Right lobe of liver (tissue), 6 donors: ENCODE measurements around the gene SEC14L5. TPM values are rescaled to one million over a fixed set of nuclear protein-coding genes. Genes with fewer than 3 reads are reported as not detected.

Experiments
- ATAC-seq, 4 donors: fragments of 200-7000 bp; cut with Tn5 transposase; one replicate each; pipeline ENCODE4 v1.9.1; 2020; ENCODE audit warnings: mild to moderate bottlenecking in 4 of 4, moderate library complexity in 4 of 4
- DNase-seq, 3 donors: peaks; one replicate each; pipeline ENCODE4 v3.0.0-alpha.2; 2020
- H3K27ac ChIP-seq, 3 donors: fragments of 200-600 bp; one replicate each; pipeline ENCODE4 v1.8.0; 2022
- H3K27me3 ChIP-seq, 2 donors: fragments of 200-600 bp; one replicate each; pipeline ENCODE4 v1.8.0; 2022
- H3K36me3 ChIP-seq, 4 donors: fragments of 200-600 bp; sonication (generic) in 1 of 4; one replicate each; pipeline versions ENCODE4 v1.5.1 to v1.8.0; 2017 to 2022; ENCODE audit warnings: control low read depth in 1 of 4
- H3K4me1 ChIP-seq, 4 donors: fragments of 200-600 bp; sonication (generic) in 1 of 4; one replicate each; pipeline versions ENCODE4 v1.5.1 to v1.8.0; 2017 to 2022; ENCODE audit warnings: control low read depth in 1 of 4
- H3K4me3 ChIP-seq, 3 donors: fragments of 200-600 bp; one replicate each; pipeline ENCODE4 v1.8.0; 2022
- H3K9me3 ChIP-seq, 4 donors: fragments of 200-600 bp; sonication (generic) in 1 of 4; one replicate each; pipeline versions ENCODE4 v1.5.1 to v1.8.0; 2017 to 2022; ENCODE audit warnings: control low read depth in 1 of 4
- CTCF ChIP-seq, 4 donors: fragments of 200-600 bp in 3 of 4; fragments of 450-650 bp in 1 of 4; IDR thresholded peaks; one replicate each; pipeline versions ENCODE4 v1.5.1 to v1.8.0; 2016 to 2022; ENCODE audit warnings: antibody characterized with exemption in 4 of 4, mild to moderate bottlenecking in 2 of 4
- POLR2A ChIP-seq: fragments of 450-650 bp; IDR thresholded peaks from one replicate; pipeline ENCODE4 v1.6.1; 2017; ENCODE audit warnings: antibody characterized with exemption, mild to moderate bottlenecking
- WGBS: methylation state at CpG from one replicate; pipeline ENCODE4 v1.1.6; 2018; ENCODE audit warnings: low coverage, low lambda C conversion rate; ENCODE audit not compliant: insufficient coverage; ENCODE audit errors: missing lambda C conversion rate; 5-methylcytosine and 5-hydroxymethylcytosine counted together
- intact Hi-C, 2 donors: fragments of 100-400 bp; cut with DNase I; formaldehyde crosslinking; loops; one replicate each; pipeline versions ENCODE4 v1.11.2 to v1.14.1; 2022
- total RNA-seq, 6 experiments: library from RNA; depleted of rRNA in 2 of 6; stranded (reverse); fragments of >200 nt in 2 of 6; fragmentation: NEBNext Ultra II Directional in 3 of 6; extraction: Animal tissue kit (Norgen Biotek cat#: 25700) in 3 of 6; gene quantifications; one replicate each; pipeline versions ENCODE4 v1.1.0 to v1.2.4, GENCODE V29; 2016 to 2023
- donor health status: DM: no; HTN: yes; CAD: no.
- donor health status: DM: no; HTN: no; CAD: no.
- donor health status: DM: no; HTN: no; CAD: no.
- donor health status: DM: no; HTN: yes; CAD: no.
- donor health status: DM: no; HTN: yes; CAD: no.

SEC14L5 gene
- total RNA-seq, 6 experiments from 2014 or later: 0.09 to 1.1 (median 0.60) TPM; not detected in 1

GRCh38 chr16:4982056-4982867 lies 24.1 kb downstream of the SEC14L5 start:
- TF ChIP-seq POLR2A: no peak
- no peak for TF ChIP-seq CTCF (IDR thresholded peaks at IDR 0.05)
- peak in 1 of 4 donors; percentile 30 for ATAC-seq
- no peak overlapping the region for H3K4me3 ChIP-seq

GRCh38 chr16:4984174-4984990 lies 26.3 kb downstream of the SEC14L5 start:
- DNase-seq (no peak), ATAC-seq (no peak)
- intact Hi-C loops: no loop called here
- Histone ChIP-seq H3K4me3 (no peak overlapping the region), H3K4me1 (no peaks in the 10 kb centered on the region), H3K9me3 (no peaks in the 10 kb centered on the region), H3K27me3 (no peaks in the 10 kb centered on the region), H3K36me3 (no peaks in the 10 kb centered on the region), H3K27ac (no peak overlapping the region)
- 55% methylated on average over 5 of the region's 5 CpGs for WGBS
- TF ChIP-seq CTCF (IDR thresholded peaks at IDR 0.05) (no peak), POLR2A (no peak)

More at GRCh38 chr16:4982056-4982867, 24.1 kb downstream of the SEC14L5 start:
- intact Hi-C loops: no loop called here
- H3K36me3 ChIP-seq: no peaks in the 10 kb centered on the region
- no peaks in the 10 kb centered on the region for H3K27me3 ChIP-seq
- H3K9me3 ChIP-seq: no peaks in the 10 kb centered on the region
- no peak overlapping the region for H3K27ac ChIP-seq
- WGBS: 53% methylated on average over 4 of the region's 20 CpGs
- peak in 1 of 3 donors; percentile 14 for DNase-seq
- no peaks in the 10 kb centered on the region for H3K4me1 ChIP-seq

GRCh38 chr16:4987250-4987579 lies 29.1 kb downstream of the SEC14L5 start:
- Histone ChIP-seq H3K9me3 (no peaks in the 10 kb centered on the region), H3K4me1 (no peaks in the 10 kb centered on the region), H3K27ac (no peak overlapping the region), H3K27me3 (no peaks in the 10 kb centered on the region), H3K4me3 (no peak overlapping the region), H3K36me3 (no peaks in the 10 kb centered on the region)
- TF ChIP-seq POLR2A: no peak
- no peak for TF ChIP-seq CTCF (IDR thresholded peaks at IDR 0.05)
- intact Hi-C loops: no loop called here
- no peak for ATAC-seq
- no peak for DNase-seq
- 0% methylated on average over 8 of the region's 10 CpGs for WGBS

- no peaks in the 10 kb centered on the region for H3K36me3 ChIP-seq
- intact Hi-C loops: no loop called here
- no peaks in the 10 kb centered on the region for H3K4me1 ChIP-seq
- H3K9me3 ChIP-seq: no peaks in the 10 kb centered on the region
- DNase-seq (peak in 1 of 3 donors; percentile 46), ATAC-seq (peak in 1 of 4 donors; percentile 36)
- 6% methylated on average over 15 of the region's 60 CpGs for WGBS
- TF ChIP-seq CTCF (IDR thresholded peaks at IDR 0.05) (no peak), POLR2A (no peak)
- no peak overlapping the region for H3K27ac ChIP-seq
- H3K4me3 ChIP-seq: no peak overlapping the region
- H3K27me3 ChIP-seq: no peaks in the 10 kb centered on the region
These were observed 29.6 kb downstream of the SEC14L5 start for GRCh38 chr16:4987580-4988374.
